GM13976 (cell line): ENCODE measurements around the gene KCNMA1.
"Not testable (repeated sequence)": the region's sequence is repeated elsewhere in the genome, so short reads cannot be mapped to it uniquely, and the experiment has no call there.

ENCODE experiments used
- DNase-seq: peaks from one replicate; pipeline ENCODE4 v3.0.0; 2012; ENCODE audit warnings: low spot score
- CTCF ChIP-seq: IDR thresholded peaks from 2 replicates; pipeline ENCODE4 v1.5.1; 2012; ENCODE audit warnings: borderline replicate concordance, mild to moderate bottlenecking; ENCODE audit not compliant: insufficient read depth; ENCODE audit errors: extremely low read depth, missing control alignments, control extremely low read depth
- in situ Hi-C: fragments of 300-500 bp; cut with MboI; formaldehyde crosslinking; loops from one replicate; pipeline ENCODE4 v1.12.0; 2022; ENCODE audit warnings: low sequenced_read_pairs, mixed read lengths, inconsistent platforms; ENCODE audit not compliant: unreplicated experiment

The KCNMA1 gene

GRCh38 chr10:77664696-77665095, 27.1 kb upstream of the KCNMA1 start:
- in situ Hi-C loops, result no loop called here
- no peak for TF ChIP-seq CTCF
- no peak for DNase-seq

GRCh38 chr10:77664008-77664407, 26.4 kb upstream of the KCNMA1 start:
- TF ChIP-seq CTCF, result no peak
- DNase-seq, result no peak
- in situ Hi-C loops, result no loop called here

GRCh38 chr10:77661674-77662073, 24.1 kb upstream of the KCNMA1 start:
- no peak for TF ChIP-seq CTCF
- in situ Hi-C loops, result no loop called here
- DNase-seq, result no peak

- DNase-seq, result no peak
- TF ChIP-seq CTCF, result no peak
- in situ Hi-C loops, result no loop called here
These were observed 23.5 kb upstream of the KCNMA1 start for GRCh38 chr10:77661100-77661499.

- in situ Hi-C loops, result not testable (repeated sequence)
These were observed 21.6 kb upstream of the KCNMA1 start for GRCh38 chr10:77659046-77659670.

GRCh38 chr10:77653210-77653609, 15.6 kb upstream of the KCNMA1 start:
- in situ Hi-C loops, result no loop called here
- TF ChIP-seq CTCF, result no peak
- DNase-seq, result no peak

More at GRCh38 chr10:77659046-77659670, 21.6 kb upstream of the KCNMA1 start:
- DNase-seq, result not testable (repeated sequence)

- TF ChIP-seq CTCF, result no peak
- no peak for DNase-seq
- in situ Hi-C loops, result loop anchor here (10.0 kb wide), 1 partner anchor 475 kb away; no protein-coding TSS in a partner anchor
These were observed 12.0 kb upstream of the KCNMA1 start for GRCh38 chr10:77649333-77650331.
